NB4 (cell line): ENCODE data around the gene USP53.

ENCODE experiments used
- POLR2A ChIP-seq: IDR thresholded peaks from 2 replicates; pipeline ENCODE4 v1.6.1; 2011; ENCODE audit warnings: mild to moderate bottlenecking; ENCODE audit not compliant: insufficient read length; ENCODE audit errors: extremely low read depth
- TF ChIP-seq, protein P1 (sequence below): IDR thresholded peaks from one replicate; pipeline ENCODE4 v1.5.1; 2012; ENCODE audit warnings: low read depth, low read length

- TF ChIP-seq, protein P1, sequence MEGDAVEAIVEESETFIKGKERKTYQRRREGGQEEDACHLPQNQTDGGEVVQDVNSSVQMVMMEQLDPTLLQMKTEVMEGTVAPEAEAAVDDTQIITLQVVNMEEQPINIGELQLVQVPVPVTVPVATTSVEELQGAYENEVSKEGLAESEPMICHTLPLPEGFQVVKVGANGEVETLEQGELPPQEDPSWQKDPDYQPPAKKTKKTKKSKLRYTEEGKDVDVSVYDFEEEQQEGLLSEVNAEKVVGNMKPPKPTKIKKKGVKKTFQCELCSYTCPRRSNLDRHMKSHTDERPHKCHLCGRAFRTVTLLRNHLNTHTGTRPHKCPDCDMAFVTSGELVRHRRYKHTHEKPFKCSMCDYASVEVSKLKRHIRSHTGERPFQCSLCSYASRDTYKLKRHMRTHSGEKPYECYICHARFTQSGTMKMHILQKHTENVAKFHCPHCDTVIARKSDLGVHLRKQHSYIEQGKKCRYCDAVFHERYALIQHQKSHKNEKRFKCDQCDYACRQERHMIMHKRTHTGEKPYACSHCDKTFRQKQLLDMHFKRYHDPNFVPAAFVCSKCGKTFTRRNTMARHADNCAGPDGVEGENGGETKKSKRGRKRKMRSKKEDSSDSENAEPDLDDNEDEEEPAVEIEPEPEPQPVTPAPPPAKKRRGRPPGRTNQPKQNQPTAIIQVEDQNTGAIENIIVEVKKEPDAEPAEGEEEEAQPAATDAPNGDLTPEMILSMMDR, result no peak
- no peak for TF ChIP-seq POLR2A
These were observed 33.7 kb downstream of the USP53 start for GRCh38 chr4:119246177-119246733.
